COLO668 (cell line): Measurements from ENCODE around the gene SLC19A1.

ENCODE experiments used
- DNase-seq: peaks from one replicate; lab custom pipeline; 2025; ENCODE audit not compliant: unreplicated experiment; lab: John Stamatoyannopoulos, UW

SLC19A1 gene

DNA sequence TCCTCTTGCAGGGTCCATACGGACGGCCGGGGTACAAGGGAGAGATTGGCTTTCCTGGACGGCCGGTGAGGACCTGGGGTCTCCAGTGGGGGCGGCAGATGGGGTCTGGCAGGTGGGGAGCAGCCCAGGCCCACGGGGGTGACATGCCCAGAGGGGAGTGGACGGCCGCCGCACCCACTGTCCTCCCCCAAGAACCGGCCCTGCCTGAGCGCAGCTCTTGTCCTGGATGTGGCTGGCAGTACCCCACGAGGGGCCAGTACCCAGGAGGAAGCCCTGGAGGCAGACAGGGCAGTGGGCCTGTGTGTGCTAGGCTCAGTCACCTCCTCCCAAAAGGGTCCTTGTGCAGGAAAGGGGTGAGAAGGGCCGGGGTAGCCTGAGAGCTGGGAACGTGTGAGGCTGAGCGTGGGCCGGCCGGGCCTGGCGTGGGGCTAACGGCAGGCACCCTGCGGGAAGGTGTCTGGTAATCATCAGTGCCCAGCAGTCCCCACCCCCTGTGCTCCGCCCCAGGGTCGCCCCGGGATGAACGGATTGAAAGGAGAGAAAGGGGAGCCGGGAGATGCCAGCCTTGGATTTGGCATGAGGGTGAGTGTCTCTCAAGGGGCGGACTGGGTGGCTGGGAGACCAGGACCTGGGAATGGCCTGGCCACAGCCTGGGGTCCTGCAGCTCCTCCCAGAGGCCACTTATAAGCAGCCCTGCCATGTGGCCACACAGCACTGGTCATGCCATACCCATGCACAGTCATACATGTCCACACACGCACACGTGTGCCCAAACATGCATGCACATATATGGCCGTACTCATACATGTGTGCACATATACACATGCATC is 47.2 kb downstream of the SLC19A1 start:
- DNase-seq, result no peak

DNA sequence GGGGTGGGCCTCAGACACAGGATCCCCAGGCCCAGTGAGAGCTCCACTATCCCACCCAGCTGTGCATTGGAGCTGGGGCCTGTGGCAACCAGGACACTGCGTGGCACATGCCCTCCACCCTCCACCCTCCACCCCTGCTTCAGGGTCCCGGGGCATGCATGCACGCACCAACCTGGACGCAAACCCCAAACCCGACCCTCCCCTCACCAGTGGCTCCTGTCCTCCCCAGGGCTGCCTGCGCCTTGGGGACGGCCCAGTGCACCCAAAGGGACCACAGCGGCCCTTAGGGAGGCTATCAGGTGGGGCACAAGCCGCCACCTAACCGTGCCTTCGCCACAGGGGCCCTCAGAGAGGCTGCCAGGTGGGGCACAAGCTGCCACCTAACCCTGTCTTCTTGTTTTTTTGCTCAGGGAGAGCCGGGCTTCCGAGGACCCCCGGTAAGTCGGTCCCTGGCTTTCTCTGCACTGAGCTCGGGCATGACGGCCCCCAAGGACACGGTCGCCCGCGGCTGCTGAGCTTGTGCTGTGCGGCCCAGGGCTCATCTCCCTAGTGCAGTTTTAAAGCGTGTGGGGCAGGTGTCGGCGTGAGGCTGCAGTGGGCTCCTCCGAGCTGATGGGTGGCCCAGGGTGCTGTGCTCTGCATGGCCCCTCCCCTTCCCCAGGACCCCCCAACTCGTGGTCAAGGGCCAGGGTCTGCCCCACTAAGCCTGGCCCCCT is 47.9 kb downstream of the SLC19A1 start:
- DNase-seq, result no peak

DNA sequence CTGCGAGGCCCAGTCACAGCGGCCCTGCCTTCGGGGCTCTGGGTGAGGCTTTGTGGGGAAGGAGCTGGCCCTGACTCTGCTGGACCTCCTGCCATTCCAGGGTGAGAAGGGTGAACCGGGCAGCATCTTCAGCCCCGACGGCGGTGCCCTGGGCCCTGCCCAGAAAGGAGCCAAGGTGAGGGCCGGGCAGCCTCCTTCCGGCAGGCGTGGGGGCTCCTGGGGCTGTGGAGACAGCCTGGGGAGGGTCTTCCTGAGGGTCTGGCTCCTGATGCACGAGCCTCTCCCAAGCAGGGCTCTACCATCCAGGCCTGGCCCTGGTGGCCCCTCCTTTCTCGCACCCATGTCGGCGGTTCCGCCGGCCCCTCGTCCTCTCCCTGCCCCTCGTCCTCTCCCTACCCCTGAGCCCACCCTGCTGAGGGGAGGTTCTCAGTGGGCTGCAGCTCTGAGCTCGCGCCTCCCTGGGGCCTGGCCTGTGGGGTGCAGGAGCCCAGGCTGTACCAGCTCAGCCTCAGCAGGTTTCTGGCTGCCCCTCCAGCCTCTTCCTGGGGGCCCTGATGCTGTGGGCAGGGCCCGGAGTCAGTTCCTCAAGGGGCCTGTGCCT is 48.7 kb downstream of the SLC19A1 start:
- DNase-seq, result no peak

GRCh38 chr21:45492765-45493164 is 49.5 kb downstream of the SLC19A1 start:
- no peak for DNase-seq

- DNase-seq, result no peak
These were observed 50.6 kb downstream of the SLC19A1 start for GRCh38 chr21:45491623-45492022.

GRCh38 chr21:45491056-45491455 is 51.2 kb downstream of the SLC19A1 start:
- DNase-seq, result no peak

DNA sequence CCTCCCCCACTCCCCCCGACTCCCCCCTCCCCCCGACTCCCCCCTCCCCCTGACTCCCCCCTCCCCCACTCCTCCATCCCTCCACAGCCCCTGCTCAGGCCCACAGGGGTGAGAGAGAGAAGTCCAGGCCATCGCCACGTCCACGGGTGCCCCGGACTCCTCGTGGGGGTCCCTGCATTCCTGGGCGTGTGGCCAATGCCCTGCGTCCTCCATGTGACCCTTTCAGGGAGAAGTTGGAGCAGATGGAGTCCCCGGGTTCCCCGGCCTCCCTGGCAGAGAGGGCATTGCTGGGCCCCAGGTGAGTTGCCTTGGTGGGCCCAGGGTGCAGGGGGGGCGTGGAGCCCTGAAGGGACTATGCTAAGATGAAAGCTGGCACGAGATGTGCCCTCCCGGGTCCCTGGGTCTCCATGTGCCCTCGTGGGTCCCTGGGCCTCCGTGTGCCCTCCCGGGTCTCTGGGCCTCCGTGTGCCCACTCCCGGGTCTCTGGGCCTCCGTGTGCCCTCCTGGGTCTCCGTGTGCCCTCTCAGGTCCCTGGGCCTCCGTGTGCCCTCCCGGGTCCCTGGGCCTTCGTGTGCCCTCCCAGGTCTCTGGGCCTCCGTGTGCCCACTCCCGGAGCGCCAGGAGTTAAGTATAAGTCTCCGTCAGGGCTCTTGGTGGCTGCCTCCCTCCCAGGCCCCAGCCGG is 52.0 kb downstream of the SLC19A1 start:
- no peak for DNase-seq

GRCh38 chr21:45489722-45489982 is 52.6 kb downstream of the SLC19A1 start:
- DNase-seq, result no peak

- no peak for DNase-seq
These were observed 53.1 kb downstream of the SLC19A1 start for GRCh38 chr21:45488931-45489721.

- DNase-seq, result no peak
These were observed 54.2 kb downstream of the SLC19A1 start for GRCh38 chr21:45487891-45488600.

DNA sequence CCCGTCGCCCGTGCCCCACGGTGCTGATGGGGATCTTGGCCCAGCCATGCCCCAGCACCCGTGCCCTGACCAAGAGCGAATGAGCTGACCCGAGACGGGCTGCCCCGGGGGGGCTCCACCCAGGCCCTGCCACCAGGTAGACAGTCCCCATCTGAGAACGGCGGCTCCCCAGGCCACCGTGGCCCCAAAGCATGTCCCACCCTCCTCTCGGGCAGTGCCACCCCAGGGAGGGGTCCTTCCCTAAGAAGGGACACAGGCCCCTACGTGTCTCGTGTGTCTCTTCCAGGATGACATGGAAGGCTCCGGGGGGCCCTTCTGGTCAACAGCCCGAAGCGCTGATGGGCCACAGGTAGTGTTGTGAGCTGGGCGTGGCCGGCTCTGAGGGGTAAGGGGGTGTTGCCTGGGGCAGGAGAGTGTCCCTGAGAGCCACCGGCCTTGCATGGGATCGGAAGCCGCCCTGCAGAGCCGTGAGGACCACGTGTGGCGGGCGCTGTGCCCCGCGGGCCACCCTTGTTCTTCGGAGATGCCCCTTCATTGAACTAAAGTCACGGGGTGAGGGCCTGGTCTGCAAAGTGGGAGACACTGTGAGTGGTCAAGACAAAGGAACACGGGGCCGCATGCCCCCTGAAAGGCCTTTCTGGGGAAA is 55.0 kb downstream of the SLC19A1 start:
- DNase-seq, result no peak

- DNase-seq, result no peak
These were observed 55.6 kb downstream of the SLC19A1 start for GRCh38 chr21:45486443-45487160.

DNA sequence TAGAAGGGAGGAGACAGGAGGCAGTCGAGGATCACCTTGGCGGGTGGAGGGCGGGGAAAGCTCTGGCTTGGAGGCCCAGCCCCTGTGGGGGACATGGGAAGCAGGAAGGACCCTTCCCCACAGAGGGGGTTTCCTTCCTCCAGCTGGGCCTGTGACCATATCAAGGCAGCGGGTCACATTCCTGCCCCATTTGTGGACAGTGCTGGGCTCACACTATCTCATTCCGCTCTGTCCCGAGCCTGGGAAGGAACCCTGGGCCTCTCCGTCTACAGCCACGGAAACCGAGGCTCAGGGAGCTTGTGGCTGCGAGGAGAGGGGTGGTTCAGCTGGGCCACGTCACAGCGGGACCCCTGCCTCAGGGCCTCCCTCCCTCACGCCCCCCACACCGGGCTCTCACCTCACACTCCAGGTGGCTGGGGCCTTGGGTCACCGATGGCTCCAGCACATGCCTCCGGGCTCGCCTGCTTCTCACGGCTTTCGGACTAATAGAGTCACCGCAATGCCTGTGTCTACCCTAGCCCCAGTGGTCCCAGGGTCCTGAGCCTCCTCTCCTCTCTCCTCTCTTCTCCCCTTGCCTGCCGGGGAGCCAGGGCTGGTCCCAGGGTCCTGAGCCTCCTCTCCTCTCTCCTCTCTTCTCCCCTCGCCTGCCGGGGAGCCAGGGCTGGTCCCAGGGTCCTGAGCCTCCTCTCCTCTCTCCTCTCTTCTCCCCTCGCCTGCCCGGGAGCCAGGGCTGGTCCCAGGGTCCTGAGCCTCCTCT is 56.4 kb downstream of the SLC19A1 start:
- DNase-seq, result no peak

DNA sequence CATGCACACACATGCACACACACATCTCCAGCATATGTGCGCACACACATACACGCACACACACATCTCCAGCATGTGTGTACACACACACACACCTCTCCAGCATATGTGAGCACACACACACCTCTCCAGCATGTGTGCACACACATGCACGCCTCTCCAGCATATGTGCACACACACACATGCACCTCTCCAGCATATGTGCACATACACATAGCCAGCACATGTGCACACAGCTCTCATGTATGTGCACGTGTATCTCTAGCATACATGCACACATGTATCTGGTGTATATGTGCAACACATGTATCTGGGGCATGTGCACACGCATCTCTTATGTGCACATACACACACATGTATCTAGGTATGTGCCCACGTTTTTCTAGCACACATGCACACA is 57.9 kb downstream of the SLC19A1 start:
- DNase-seq, result no peak

DNA sequence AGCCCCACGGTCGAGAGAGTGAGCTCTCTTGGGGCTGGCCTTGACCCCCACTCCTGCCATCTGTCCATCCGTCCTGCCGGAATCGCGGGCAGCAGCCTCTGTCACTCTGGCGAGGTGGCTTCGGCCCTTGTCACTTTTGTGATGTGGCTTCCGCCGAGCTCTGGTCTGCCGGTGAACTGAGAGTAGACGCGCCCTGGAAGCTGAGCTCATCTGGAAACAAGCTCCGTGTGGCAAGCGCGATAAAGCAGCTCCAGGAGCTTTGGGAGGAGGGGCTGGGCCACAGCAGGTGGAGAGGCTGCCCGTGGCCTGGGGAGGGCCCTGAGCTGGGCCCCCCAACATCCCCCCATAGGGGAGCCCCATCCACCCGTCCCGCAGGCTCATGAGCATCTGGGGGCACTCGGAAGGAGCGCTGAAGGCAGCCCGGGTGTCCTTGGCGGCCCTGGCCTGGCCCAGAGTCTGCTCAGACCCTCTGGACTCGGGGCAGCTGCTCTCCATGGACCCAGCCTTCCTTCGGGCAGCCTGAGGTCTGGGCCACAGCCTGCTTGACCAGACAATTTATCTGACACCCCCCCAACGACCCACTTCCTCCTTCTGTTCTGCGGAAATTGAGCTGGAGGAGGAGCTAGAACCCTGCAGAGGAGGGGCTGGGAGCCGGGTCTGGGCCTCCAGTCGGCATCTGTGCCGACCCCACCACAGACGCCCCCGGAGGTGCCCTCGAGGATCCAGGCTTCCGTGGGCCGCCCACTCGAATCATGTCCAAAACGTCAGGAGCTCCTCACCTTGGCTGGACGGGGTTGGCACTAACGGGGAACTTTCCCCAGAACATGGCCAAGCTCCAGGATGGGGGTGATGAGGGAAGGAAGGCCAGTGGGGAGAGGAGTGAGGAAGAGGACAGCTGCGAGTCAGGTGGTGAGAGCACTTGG is 59.1 kb downstream of the SLC19A1 start:
- DNase-seq, result no peak

- no peak for DNase-seq
These were observed 60.0 kb downstream of the SLC19A1 start for GRCh38 chr21:45481977-45482898.
